HG03575 (cell line): ENCODE results near the gene RIMOC1.
A peak's percentile ranks its signal among the peaks of the same experiment; 100 is the strongest.

Experiments
- ATAC-seq: cut with Tn5 transposase; IDR thresholded peaks from one replicate; pipeline ENCODE4 v1.9.1; 2021; ENCODE audit not compliant: unreplicated experiment, insufficient number of reproducible peaks, low FRiP score; ENCODE audit errors: extremely low read depth

The RIMOC1 gene, protein sequence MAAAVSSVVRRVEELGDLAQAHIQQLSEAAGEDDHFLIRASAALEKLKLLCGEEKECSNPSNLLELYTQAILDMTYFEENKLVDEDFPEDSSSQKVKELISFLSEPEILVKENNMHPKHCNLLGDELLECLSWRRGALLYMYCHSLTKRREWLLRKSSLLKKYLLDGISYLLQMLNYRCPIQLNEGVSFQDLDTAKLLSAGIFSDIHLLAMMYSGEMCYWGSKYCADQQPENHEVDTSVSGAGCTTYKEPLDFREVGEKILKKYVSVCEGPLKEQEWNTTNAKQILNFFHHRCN

DNA sequence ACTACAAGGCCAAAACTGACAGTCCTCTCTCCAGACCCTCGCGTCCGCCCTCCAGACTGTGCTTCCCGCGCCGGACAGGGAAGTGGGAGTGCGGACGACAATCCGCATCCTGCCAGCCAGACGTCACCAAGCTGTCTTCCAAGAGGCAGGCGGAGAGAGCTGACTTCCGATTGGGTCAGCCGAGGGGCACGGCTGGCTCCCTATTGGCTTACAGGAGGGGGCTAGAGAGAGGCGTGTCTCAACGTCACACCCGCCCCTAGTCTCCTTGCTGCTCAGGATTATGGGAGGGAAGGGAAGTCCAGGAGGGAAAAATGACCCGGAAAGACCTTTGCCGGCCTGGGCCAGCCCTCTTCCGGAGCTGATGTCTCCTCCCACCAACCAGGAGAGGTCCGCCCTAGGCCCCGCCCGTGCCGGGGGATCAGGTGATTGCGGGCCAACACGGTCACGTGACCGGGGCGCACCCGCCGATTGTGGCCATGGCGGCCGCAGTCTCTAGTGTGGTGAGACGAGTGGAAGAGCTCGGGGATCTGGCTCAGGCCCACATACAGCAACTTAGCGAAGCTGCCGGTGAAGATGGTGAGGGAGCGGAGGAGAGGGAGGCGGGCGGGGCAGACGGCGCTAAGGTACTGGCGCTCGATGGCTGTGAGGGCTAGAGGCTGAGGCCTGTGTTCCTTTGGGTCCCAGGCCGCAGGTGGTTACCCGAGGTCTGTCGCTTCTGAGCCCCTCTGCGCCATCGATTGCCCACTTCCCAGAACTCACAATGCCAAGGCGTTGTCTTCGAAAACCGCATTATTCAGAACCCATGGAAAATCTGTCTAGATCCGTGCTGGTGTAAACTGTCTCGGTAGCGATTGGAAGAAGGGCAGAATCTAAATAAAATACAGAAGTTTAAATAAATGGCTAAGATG, at the start of gene RIMOC1:
TSS of gene RIMOC1 (plus strand) at position 453 of the 908 bp plus-strand sequence. CDS start at position 477, 24 bp downstream.
- ATAC-seq: peak; percentile 96

- peak; percentile 74 for ATAC-seq
These were observed 47.3 kb upstream of the RIMOC1 start for GRCh38 chr5:41856644-41857491.

GRCh38 chr5:41857989-41858388, 46.2 kb upstream of the RIMOC1 start:
- ATAC-seq: no peak

DNA sequence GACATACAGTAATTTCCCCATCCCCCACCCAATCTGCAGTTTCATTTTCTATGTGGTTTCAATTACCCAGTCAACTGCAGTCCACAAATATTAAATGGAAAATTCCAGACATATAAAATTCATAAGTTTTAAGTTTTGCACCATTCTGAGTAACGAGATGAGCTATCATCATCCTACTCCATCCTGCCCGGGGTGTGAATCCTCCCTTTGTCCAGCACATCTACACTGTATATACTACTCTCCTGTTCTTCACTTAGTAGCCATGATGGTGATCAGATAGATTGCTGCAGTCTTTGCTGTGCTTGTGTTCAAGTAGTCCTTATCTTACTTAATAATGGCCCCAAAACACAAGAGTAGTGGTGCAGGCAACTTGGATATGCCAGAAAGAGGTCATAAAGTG, 45.3 kb upstream of the RIMOC1 start:
- no peak for ATAC-seq

- peak; percentile 52 for ATAC-seq
These were observed 40.2 kb upstream of the RIMOC1 start for GRCh38 chr5:41863871-41864486.

GRCh38 chr5:41869151-41869723, 34.9 kb upstream of the RIMOC1 start:
- no peak for ATAC-seq

DNA sequence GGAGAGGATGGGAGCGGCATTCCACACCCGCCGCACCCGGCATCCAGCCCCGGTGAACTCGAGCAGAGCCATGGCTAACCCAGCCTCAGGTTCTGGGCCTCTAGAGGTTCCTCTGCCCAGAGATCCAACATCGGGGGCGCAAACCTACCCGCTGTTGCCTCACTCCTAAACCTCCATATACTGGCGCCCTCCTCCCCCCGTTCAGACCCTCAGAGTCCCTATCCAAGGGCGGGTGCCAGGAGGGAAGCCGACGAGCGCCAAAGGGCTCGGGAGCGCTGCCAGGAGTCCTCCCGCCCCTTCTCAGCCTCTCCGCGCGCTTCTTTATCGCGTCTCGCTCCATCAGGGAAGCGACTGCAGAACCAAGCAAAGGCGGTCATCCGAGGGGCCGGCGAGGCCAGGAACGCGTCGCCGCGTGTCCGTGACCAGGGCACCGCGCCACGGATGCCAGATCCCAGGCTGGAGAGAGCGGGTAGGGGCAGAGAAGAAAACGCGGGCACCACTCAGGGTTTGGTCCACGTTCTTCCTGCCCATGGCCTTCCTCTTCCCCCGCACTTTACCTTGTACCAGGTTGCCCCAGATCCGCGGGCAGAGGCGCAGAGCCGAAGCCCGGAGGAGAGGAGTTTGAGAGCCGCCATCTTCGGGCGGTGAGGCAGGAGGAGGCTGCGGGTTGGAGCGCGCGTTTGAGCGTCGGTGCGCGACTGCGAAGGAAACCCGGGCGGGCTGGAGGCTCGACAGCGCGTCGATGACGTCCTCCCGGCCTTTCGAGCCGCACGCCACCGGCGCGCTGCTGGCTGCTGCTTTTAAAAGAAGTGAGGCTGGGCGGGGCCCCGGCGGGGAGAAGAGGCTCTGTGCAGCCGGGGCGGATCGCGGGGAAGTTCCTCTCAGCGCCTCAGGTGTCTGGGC, 34.2 kb upstream of the RIMOC1 start, which contains the start of gene OXCT1:
TSS of gene OXCT1 (minus strand) at position 702 of the 903 bp plus-strand sequence. CDS start at position 635, 67 bp downstream.
- ATAC-seq: peak; percentile 95

GRCh38 chr5:41870627-41871048, 33.5 kb upstream of the RIMOC1 start:
- no peak for ATAC-seq

DNA sequence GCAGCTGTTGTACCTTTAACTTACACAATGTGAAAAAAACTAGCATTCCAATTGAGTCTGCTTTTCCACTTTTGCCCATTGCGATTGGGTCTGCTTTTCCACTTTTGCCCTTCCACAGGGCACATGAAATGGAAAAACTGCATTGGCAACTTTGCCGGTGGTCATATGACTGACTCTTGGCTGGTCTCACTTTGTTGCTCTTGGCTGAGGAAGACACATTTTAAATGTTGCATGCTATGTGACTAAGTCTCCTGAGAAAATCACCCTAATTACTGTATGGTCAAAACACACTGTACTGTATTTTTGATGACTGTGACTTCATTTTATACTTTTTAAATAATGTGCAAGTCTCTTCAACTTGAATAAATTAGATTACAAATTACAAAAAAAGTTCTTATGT, 32.3 kb upstream of the RIMOC1 start:
- ATAC-seq: no peak

DNA sequence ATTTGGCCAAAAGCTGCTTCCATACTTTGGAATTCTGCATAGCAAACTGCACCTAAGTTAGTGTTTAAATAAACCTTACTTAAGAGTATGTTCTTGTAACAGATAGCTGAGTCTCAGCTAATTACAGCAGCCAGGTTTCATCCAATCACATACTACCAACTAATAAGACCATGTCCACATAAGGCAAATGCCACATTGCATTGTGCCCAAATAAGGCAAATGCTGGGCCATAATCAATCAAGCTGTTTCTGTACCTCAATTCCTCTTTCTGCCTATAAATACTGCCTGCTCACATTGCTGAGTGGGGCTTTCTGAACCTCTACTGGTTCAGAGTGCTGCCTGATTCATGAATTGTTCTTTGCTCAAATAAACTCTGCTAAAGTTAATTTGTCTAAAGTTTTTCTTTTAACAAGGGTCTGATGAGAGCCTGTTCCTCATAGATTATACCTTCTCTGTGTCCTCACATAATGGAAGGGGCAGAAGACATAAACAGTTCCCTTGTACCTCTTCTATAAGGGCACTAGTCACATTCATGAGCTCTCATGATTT, 29.6 kb upstream of the RIMOC1 start:
- no peak for ATAC-seq

DNA sequence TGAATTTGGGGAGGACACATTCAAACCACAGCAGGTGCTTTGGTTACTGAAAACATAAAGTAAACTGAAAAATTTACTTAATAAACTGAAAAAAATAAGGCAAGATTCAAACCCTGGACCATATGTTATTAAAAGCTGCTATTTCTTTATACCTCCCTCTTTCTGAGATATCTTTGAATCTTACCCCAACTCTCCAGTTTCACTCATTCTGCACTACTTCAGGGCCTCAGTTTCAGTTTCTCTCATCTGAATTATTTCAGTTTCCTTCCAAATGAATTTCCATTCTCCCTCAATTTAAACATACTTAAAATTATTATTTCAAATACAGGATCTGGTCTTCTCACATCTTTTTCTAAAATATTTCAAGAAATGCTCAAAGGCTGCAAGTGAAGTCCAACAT, 29.0 kb upstream of the RIMOC1 start:
- no peak for ATAC-seq

GRCh38 chr5:41876678-41877077, 27.5 kb upstream of the RIMOC1 start:
- ATAC-seq: no peak

- ATAC-seq: no peak
These were observed 26.7 kb upstream of the RIMOC1 start for GRCh38 chr5:41877408-41877807.

- ATAC-seq: no peak
These were observed 26.0 kb upstream of the RIMOC1 start for GRCh38 chr5:41878173-41878572.

- ATAC-seq: no peak
These were observed 25.3 kb upstream of the RIMOC1 start for GRCh38 chr5:41878643-41879478.

DNA sequence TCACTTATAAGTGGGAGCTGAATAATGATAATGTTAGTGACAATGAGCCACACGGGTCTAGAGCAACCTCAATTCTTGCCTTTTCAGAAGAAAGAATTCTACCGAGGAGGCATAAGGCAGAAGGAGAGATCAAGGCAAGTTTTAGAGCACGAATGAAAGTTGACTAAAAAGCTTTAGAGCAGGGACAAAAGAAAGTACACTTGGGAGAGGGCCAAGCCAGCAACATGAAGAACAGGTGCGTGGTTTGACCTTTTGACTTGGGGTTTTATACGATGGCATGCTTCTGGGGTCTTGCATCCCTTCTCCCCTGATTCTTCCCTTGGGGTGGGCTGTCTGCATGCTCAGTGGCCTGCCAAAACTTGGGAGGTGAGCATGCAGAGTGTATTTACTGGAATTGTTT, 21.4 kb upstream of the RIMOC1 start:
- no peak for ATAC-seq
